Uterus (tissue), 4 donors: ENCODE results near the gene KLHL25. TPM values are rescaled to one million over a fixed set of nuclear protein-coding genes. Genes with fewer than 3 reads are reported as not detected.

Experiments used
- DNase-seq, 2 donors: peaks; one replicate each; pipeline ENCODE4 v3.0.0-alpha.2; 2019 to 2020
- H3K27ac ChIP-seq, 2 donors: fragments of 200-600 bp; sonication (generic); 1 replicate in 1 of 2; 2 replicates in 1 of 2; pipeline ENCODE4 v1.5.1; 2016 to 2018
- H3K27me3 ChIP-seq, 2 donors: fragments of 200-600 bp; sonication (generic); one replicate each; pipeline ENCODE4 v1.5.1; 2018 to 2019; ENCODE audit warnings: control low read depth in 1 of 2
- H3K36me3 ChIP-seq, 2 donors: fragments of 200-600 bp; sonication (generic); one replicate each; pipeline ENCODE4 v1.5.1; 2019; ENCODE audit warnings: control low read depth in 1 of 2
- H3K4me1 ChIP-seq, 2 donors: fragments of 200-600 bp; sonication (generic); one replicate each; pipeline ENCODE4 v1.5.1; 2018 to 2019; ENCODE audit warnings: control low read depth in 1 of 2
- H3K4me3 ChIP-seq, 2 donors: fragments of 200-600 bp; sonication (generic); 1 replicate in 1 of 2; 2 replicates in 1 of 2; pipeline ENCODE4 v1.5.1; 2018 to 2019; ENCODE audit warnings: mild to moderate bottlenecking in 1 of 2
- H3K9me3 ChIP-seq, 2 donors: fragments of 200-600 bp; sonication (generic); one replicate each; pipeline ENCODE4 v1.5.1; 2019; ENCODE audit warnings: control low read depth in 1 of 2
- POLR2A ChIP-seq, 2 donors: fragments of 450-650 bp; IDR thresholded peaks; one replicate each; pipeline ENCODE4 v1.6.1; 2016; ENCODE audit warnings: antibody characterized with exemption in 2 of 2, mild to moderate bottlenecking in 1 of 2, moderate library complexity in 1 of 2
- intact Hi-C: fragments of 100-400 bp; cut with DNase I; formaldehyde crosslinking; loops from one replicate; pipeline ENCODE4 v1.15.1; 2023; ENCODE audit warnings: low total_unique reads
- total RNA-seq, 4 donors: library from RNA; depleted of rRNA in 3 of 4; stranded (reverse); fragments of >200 nt in 3 of 4; gene quantifications; one replicate each; pipeline versions ENCODE4 v1.1.0 to v1.2.4, GENCODE V29; 2014 to 2023
- TF ChIP-seq, protein P1 (sequence below), 4 experiments: fragments of 200-600 bp in 2 of 4; fragments of 450-650 bp in 2 of 4; sonication (generic) in 2 of 4; IDR thresholded peaks; one replicate each; pipeline ENCODE4 v1.5.1; 2016 to 2019; ENCODE audit warnings: antibody characterized with exemption in 4 of 4, mild to moderate bottlenecking in 2 of 4, moderate library complexity in 1 of 4
- donor health status: DM: yes; HTN: yes; CAD: no.

Gene KLHL25
- total RNA-seq, 4 donors from 2014 or later, result 6.2 to 19.5 (median 11.9) TPM

DNA sequence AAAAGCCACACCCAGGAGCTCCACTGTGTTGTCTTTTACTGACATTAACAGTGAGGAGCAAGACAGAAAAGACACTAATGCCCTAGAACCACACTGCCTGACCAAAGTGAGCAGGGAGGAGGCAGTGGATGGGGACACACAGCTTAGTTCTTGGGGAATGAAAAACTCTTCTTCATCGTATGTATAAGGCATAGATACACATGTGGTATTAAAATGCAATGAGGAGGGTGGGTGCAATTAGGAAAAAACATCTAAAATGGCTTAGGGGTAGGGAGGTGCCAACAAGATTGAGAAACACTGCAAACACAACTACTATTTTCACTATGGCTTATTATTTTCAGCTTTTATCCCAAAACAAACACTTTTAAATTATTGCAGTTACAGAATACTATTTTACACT, 15.5 kb downstream of the KLHL25 start:
- no peak for TF ChIP-seq POLR2A (IDR thresholded peaks at IDR 0.05)
- TF ChIP-seq, protein P1, sequence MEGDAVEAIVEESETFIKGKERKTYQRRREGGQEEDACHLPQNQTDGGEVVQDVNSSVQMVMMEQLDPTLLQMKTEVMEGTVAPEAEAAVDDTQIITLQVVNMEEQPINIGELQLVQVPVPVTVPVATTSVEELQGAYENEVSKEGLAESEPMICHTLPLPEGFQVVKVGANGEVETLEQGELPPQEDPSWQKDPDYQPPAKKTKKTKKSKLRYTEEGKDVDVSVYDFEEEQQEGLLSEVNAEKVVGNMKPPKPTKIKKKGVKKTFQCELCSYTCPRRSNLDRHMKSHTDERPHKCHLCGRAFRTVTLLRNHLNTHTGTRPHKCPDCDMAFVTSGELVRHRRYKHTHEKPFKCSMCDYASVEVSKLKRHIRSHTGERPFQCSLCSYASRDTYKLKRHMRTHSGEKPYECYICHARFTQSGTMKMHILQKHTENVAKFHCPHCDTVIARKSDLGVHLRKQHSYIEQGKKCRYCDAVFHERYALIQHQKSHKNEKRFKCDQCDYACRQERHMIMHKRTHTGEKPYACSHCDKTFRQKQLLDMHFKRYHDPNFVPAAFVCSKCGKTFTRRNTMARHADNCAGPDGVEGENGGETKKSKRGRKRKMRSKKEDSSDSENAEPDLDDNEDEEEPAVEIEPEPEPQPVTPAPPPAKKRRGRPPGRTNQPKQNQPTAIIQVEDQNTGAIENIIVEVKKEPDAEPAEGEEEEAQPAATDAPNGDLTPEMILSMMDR (IDR thresholded peaks at IDR 0.05), result no peak
- Histone ChIP-seq H3K36me3 (no peaks in the 10 kb centered on the region), H3K9me3 (no peaks in the 10 kb centered on the region), H3K4me3 (no peak overlapping the region), H3K4me1 (peaks cover 0 to 4% of the 10 kb centered on the region in 2 donors), H3K27me3 (no peaks in the 10 kb centered on the region), H3K27ac (no peak overlapping the region)
- intact Hi-C loops, result no loop called here
- no peak for DNase-seq

DNA sequence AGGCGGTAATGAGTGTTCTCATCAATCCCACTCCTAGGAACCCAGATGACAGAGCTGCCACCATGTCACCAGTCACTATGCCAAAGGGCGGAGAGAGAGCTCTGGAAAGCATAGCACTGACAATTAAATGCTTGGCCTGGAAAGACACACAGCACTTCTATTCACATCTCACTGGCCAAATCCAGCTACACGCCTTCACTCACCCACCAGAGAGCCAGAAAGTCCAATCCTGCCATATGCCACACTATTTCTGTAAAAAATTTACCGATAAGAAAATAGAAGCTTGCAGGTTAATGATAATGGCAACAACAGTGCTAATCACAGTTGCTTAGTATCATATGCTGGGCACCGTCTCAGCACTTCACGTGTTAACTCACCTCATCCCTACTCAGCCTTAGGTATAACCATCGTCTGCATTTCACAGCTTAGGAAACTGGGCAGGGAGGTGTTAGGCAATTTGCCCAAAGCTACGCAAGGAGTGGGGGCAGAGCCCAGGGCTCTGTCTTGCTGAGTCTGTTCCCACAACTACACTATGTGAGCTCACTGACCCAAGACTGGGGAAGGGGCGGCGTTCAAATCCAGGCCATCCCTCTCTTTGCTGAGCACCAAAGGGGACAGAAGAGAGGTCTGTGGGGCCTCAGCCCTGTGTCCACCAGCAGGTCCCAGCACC, 16.5 kb downstream of the KLHL25 start:
- H3K36me3 ChIP-seq, result no peaks in the 10 kb centered on the region
- no peak overlapping the region for H3K4me3 ChIP-seq
- intact Hi-C loops, result no loop called here
- H3K4me1 ChIP-seq, result peaks cover 0 to 4% of the 10 kb centered on the region in 2 donors
- no peaks in the 10 kb centered on the region for H3K27me3 ChIP-seq
- no peak overlapping the region for H3K27ac ChIP-seq
- DNase-seq, result peak in 1 of 2 donors; percentile 47
- H3K9me3 ChIP-seq, result no peaks in the 10 kb centered on the region
- no peak for TF ChIP-seq POLR2A (IDR thresholded peaks at IDR 0.05)
- TF ChIP-seq, protein P1 (IDR thresholded peaks at IDR 0.05), result no peak

DNA sequence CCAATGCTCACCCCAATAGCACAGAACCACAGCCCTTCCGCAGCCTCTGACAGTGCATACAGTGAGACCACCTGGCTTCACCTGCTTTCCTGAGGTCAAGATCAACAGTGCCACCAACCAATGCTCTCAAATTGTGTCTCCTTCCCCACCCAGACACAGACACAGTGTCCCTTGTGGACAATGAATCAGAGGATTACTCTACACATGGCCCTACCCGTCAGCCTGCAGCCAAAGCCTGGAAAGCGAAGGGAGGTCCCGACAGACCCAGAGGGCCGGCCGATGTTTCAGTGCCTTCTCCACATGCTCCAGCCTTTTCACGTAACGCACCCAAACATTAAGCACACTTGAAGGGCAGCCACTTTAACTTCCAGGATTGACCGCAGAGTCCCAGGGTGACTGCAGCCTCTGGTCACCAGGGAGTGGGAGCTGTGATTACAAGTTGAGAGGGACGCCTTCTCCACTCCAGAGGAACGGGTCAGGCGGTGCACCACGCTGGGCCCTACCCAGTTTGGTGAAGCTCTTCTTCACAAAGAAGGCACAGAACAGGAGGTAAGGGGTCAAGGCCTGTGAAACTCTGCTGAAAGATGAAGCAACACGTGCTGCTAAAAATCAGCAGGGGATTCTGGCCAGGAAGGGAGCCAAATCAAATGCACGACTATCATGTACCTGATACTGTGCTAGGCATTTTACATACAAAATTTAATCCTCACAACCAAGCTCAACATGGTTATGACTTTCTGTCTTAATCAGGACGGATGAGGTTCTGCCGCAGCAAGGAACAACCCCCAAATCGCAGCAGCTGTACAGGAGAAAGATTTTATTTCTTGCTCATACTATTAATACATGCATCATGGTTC, 17.2 kb downstream of the KLHL25 start:
- H3K4me1 ChIP-seq, result peaks cover 0 to 4% of the 10 kb centered on the region in 2 donors
- no peak overlapping the region for H3K27ac ChIP-seq

DNA sequence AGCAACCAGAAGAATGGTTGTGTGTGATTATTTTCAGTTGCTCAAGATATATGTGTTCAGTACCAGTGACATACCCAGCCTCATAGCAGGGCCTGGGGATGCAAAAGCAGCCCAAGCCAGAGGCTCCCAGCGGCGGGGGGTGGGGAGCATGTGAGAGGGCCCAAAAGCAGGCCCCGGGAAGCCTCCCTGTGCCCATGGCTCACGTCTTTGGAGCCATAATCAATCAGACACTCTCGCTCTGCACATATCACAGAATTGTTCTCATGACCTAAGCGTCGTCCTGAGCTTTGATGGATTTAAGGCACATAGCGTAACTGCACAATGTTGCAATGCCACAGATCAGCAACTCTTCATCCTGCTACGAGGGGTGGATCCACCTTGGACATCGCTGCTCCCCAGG, 20.8 kb downstream of the KLHL25 start:
- no peak for DNase-seq
- no peak overlapping the region for H3K4me3 ChIP-seq
- no peak overlapping the region for H3K27ac ChIP-seq
- H3K4me1 ChIP-seq, result peaks cover 0 to 9% of the 10 kb centered on the region in 2 donors
- H3K27me3 ChIP-seq, result no peaks in the 10 kb centered on the region
- H3K36me3 ChIP-seq, result no peaks in the 10 kb centered on the region
- TF ChIP-seq POLR2A (IDR thresholded peaks at IDR 0.05), result no peak
- TF ChIP-seq, protein P1 (IDR thresholded peaks at IDR 0.05), result no peak
- intact Hi-C loops, result no loop called here
- no peaks in the 10 kb centered on the region for H3K9me3 ChIP-seq

More for the DNA sequence above, 17.2 kb downstream of the KLHL25 start:
- TF ChIP-seq POLR2A (IDR thresholded peaks at IDR 0.05), result no peak
- TF ChIP-seq, protein P1 (IDR thresholded peaks at IDR 0.05), result no peak
- no peaks in the 10 kb centered on the region for H3K36me3 ChIP-seq
- H3K4me3 ChIP-seq, result no peak overlapping the region
- DNase-seq, result no peak
- no peaks in the 10 kb centered on the region for H3K9me3 ChIP-seq
- intact Hi-C loops, result no loop called here
- no peaks in the 10 kb centered on the region for H3K27me3 ChIP-seq

DNA sequence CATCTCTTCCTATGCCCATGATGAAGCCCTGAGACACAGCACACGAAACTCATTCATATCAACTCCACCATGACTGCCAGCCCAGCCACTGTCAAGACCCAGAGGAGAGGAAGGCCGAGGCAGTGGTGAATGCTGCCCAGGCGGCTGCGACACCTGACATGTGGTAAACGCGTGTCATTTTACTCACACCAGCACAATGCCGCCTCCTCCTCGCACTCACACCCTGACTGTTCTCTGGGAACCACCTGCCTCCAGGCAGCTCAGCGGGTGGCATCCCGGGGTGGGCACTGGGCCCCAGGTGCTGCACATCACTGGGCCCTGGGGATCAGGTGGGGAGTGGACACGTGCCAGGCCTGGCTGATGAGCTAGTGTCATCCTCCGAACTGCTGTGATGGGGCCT, 21.5 kb downstream of the KLHL25 start:
- TF ChIP-seq, protein P1 (IDR thresholded peaks at IDR 0.05), result no peak
- no peak for TF ChIP-seq POLR2A (IDR thresholded peaks at IDR 0.05)
- no peaks in the 10 kb centered on the region for H3K27me3 ChIP-seq
- H3K4me3 ChIP-seq, result no peak overlapping the region
- no peaks in the 10 kb centered on the region for H3K36me3 ChIP-seq
- peaks cover 0 to 5% of the 10 kb centered on the region in 2 donors for H3K4me1 ChIP-seq
- DNase-seq, result no peak
- intact Hi-C loops, result no loop called here
- H3K9me3 ChIP-seq, result no peaks in the 10 kb centered on the region
- H3K27ac ChIP-seq, result peak overlapping the region in 1 of 2 donors; percentile 81
